AG09319 (cell line): ENCODE measurements around the gene PSMG4.

Source experiments
- DNase-seq: peaks from one replicate; pipeline ENCODE4 v3.0.0-alpha.2; 2010; ENCODE audit warnings: low read depth; ENCODE audit errors: extremely low read depth
- TF ChIP-seq, protein P1 (sequence below): IDR thresholded peaks from 2 replicates; pipeline ENCODE4 v1.5.1; 2011; ENCODE audit warnings: low read depth, mild to moderate bottlenecking, inconsistent platforms, low read length, moderate library complexity

PSMG4 gene

DNA sequence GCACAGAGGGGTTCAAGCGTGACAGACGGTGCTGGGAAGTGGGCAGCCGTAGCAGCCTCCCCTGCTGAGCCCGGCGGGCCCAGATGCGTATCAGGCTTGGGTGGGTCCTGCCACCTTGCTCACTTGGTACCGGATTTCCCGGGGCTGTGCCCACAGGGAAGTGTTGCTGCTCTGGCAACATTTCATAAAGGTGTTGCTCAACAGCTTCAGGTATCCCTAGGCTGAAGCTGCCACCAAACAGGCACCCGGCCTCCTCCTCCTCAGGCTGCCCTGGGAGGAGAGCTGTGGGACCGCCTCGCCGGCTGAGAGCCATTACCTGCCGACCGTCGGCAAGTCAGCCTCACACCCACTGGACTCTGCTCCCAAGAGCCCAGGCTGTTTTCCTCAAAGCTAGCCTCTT lies 11.5 kb downstream of the PSMG4 start:
- TF ChIP-seq, protein P1, sequence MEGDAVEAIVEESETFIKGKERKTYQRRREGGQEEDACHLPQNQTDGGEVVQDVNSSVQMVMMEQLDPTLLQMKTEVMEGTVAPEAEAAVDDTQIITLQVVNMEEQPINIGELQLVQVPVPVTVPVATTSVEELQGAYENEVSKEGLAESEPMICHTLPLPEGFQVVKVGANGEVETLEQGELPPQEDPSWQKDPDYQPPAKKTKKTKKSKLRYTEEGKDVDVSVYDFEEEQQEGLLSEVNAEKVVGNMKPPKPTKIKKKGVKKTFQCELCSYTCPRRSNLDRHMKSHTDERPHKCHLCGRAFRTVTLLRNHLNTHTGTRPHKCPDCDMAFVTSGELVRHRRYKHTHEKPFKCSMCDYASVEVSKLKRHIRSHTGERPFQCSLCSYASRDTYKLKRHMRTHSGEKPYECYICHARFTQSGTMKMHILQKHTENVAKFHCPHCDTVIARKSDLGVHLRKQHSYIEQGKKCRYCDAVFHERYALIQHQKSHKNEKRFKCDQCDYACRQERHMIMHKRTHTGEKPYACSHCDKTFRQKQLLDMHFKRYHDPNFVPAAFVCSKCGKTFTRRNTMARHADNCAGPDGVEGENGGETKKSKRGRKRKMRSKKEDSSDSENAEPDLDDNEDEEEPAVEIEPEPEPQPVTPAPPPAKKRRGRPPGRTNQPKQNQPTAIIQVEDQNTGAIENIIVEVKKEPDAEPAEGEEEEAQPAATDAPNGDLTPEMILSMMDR: no peak
- DNase-seq: no peak

DNA sequence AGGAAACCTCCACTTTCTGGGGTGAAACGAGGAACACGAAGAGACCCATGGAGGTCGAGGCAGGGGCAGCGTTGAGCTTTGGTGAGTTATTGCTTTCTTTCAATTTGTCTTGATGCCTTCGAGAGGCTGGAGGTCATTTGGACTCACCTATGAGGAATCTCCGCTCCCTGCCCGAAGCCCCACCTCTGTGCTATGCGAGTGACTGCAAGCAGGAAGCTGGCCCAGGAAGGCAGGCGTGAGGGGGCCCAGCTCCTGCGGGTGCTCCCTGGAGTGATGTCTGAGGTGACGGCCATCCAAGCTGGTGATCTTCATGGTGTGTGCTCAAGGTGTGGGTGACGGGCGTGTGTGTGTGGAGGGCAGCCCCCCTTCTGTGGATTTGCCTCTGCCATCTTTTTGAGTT lies 13.0 kb downstream of the PSMG4 start:
- TF ChIP-seq, protein P1: no peak
- no peak for DNase-seq

DNA sequence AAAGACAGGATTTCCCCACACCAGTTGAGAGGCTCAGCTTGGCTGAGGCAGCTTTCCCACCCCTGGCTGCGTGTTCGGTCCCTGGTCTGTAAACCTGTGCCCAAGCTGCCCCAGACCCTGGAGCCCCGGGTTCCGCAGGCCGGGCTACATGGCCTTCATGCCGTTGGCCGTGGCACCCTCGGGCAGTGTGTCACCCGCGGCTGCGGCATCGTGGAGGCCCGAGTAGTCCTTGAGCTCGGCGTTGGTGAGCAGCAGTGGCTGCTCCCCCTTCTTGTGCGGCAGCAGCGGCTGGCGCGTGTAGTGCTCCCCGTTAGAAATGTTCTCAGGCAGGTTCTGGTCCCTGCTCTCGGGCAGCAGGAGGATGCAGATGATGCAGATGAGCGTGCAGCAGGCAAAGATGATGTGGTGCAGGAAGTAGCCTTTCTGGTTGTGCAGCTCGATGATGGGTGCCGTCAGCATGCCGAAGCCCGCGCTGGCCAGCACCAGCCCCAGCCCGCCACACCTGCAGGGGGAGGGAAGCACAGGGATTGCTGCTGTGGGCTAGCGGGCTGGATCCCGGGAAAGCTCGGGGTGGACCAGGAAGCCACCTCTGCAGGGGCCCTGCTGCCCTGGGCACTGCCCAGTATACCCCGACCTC lies 14.3 kb downstream of the PSMG4 start:
- TF ChIP-seq, protein P1: no peak
- DNase-seq: no peak

DNA sequence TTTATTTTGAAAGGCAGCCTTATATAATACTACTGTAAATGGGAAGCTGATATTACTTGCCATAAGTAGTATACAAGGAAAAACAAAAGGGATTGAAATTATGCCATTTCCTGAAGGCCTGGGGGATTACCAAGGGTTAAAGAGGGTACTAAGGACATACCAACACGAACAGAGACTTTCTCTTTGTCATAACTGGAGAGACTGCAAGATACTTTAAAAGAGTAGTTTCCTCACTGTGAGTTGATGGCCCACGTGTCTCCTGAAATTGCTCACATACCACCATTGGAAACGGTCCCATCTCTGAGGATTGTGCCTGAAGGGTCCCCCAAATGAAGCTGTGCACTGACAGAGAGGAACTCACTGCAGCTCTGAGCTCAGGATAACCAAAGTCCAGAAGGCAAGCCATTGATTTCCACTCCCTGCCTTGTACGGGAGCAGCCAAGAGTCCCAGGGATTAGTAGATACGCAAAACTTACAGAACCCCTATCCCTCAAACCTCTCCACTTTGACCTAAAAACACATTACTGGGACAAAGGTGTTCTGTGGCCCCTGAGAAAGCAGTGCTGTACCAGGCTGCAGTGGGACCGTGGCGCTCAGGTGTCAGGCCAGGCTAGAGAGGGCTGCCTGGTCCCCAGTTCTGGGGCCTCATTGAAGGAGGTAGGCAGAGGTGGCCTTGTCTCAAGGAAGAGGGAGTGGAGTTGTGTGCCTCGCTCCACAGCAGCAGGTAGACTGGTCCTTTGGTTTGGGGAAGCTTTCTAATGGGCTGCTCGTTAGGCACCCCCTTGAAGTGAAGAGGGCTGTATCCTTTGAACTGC lies 15.2 kb downstream of the PSMG4 start:
- TF ChIP-seq, protein P1: no peak

DNA sequence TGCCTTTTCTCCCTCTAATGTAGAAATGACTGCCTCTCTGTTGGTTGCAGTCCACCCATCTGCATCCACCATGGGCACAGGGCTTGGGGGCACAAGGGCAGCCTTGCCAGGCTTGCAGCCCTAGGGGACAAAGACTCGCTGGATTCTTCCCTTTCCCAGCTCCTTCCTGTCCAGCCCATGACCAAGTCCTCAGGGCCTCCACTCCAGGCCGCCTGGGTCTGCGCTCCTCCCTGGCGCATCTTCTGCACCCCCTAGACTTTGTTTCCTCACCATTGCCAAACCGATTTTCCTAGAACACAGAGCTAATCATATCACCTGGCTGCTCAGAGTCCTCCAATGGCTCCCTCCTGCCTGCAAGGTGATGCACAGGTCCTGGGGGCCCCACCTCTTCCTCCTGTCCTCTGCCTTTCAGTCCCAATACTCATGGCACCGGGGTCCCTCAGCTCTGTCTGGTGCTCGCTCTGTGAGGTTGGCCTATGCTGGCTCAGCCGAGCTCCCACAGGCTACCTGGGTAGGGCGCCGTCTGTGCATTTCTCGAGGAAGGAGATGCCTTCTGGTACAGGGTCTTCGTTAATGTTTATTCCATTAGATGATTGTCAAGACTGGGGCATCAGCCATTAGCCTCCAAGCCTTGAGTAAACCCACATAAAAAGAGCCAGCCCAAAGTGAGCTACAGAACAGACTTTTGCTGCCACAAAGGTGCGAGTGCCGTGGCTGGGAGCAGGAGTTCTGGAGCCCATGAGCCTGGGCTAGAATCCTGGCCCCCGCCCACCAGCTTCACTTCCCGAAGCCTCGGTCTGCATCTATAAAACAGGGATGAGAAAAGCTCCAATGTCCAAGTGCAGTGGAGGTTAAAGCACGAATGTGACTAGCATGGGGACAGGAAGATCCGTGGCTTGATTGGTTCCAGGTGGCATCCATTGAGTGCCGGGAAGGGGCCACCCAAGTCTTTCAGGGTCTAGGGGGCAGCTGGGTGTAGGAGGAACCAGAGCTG lies 17.7 kb downstream of the PSMG4 start:
- TF ChIP-seq, protein P1: no peak
- DNase-seq: no peak

More for the DNA sequence above, 15.2 kb downstream of the PSMG4 start:
- DNase-seq: no peak

DNA sequence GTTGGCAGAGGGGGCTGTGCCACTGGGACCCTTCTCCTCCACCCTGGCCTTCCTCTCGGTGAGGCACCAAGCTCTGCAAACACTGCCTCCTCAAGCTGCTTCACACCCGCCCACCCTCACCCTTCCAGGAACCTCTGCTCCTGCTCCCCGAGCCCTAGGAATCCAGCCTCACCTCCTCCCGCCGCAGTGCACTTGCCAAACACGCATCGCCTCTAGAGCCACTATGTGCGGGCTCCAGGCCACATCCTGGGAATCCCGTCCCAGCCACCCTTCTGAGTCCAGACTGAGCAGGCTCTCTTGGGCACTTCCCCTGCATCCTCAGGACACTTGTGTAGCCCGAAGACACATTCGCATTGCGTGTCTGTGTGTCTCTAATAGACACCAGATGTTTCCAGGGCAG lies 18.5 kb downstream of the PSMG4 start:
- TF ChIP-seq, protein P1: no peak
- no peak for DNase-seq
